Measurements from ENCODE around the gene ACACB.

ACACB gene

GRCh38 chr12:109199324-109199723, 82.9 kb downstream of the ACACB start:
- no peak overlapping the region for H3K4me3 ChIP-seq (ENCODE audit: low read depth, low read length)
- DNase-seq (ENCODE audit: low read depth), result no peak

GRCh38 chr12:109200825-109201495, 84.6 kb downstream of the ACACB start:
- DNase-seq (ENCODE audit: low read depth), result no peak
- H3K4me3 ChIP-seq (ENCODE audit: low read depth, low read length), result no peak overlapping the region

GRCh38 chr12:109201496-109201885, 85.1 kb downstream of the ACACB start:
- DNase-seq (ENCODE audit: low read depth), result no peak
- H3K4me3 ChIP-seq (ENCODE audit: low read depth, low read length), result no peak overlapping the region

GRCh38 chr12:109202770-109203169, 86.4 kb downstream of the ACACB start:
- no peak overlapping the region for H3K4me3 ChIP-seq (ENCODE audit: low read depth, low read length)
- no peak for DNase-seq (ENCODE audit: low read depth)

- H3K4me3 ChIP-seq (ENCODE audit: low read depth, low read length), result no peak overlapping the region
- no peak for DNase-seq (ENCODE audit: low read depth)
Observed at GRCh38 chr12:109203480-109203879, 87.1 kb downstream of the ACACB start.

GRCh38 chr12:109209082-109209481, 92.7 kb downstream of the ACACB start:
- no peak overlapping the region for H3K4me3 ChIP-seq (ENCODE audit: low read depth, low read length)
- DNase-seq (ENCODE audit: low read depth), result no peak

- DNase-seq (ENCODE audit: low read depth), result no peak
- no peak overlapping the region for H3K4me3 ChIP-seq (ENCODE audit: low read depth, low read length)
Observed at GRCh38 chr12:109212460-109213115, 96.2 kb downstream of the ACACB start.

GRCh38 chr12:109214131-109214530, 97.7 kb downstream of the ACACB start:
- no peak overlapping the region for H3K4me3 ChIP-seq (ENCODE audit: low read depth, low read length)

GRCh38 chr12:109218996-109219395, 102.6 kb downstream of the ACACB start:
- DNase-seq (ENCODE audit: low read depth), result no peak
- no peak overlapping the region for H3K4me3 ChIP-seq (ENCODE audit: low read depth, low read length)

More at GRCh38 chr12:109214131-109214530, 97.7 kb downstream of the ACACB start:
- DNase-seq (ENCODE audit: low read depth), result no peak

- DNase-seq (ENCODE audit: low read depth), result no peak
- H3K4me3 ChIP-seq (ENCODE audit: low read depth, low read length), result no peak overlapping the region
Observed at GRCh38 chr12:109219938-109220337, 103.6 kb downstream of the ACACB start.

GRCh38 chr12:109221277-109221931, 105.0 kb downstream of the ACACB start:
- no peak for DNase-seq (ENCODE audit: low read depth)
- H3K4me3 ChIP-seq (ENCODE audit: low read depth, low read length), result no peak overlapping the region

- no peak for DNase-seq (ENCODE audit: low read depth)
- no peak overlapping the region for H3K4me3 ChIP-seq (ENCODE audit: low read depth, low read length)
Observed at GRCh38 chr12:109222062-109222461, 105.7 kb downstream of the ACACB start.

- no peak overlapping the region for H3K4me3 ChIP-seq (ENCODE audit: low read depth, low read length)
- no peak for DNase-seq (ENCODE audit: low read depth)
Observed at GRCh38 chr12:109222496-109222895, 106.1 kb downstream of the ACACB start.

- no peak for DNase-seq (ENCODE audit: low read depth)
- no peak overlapping the region for H3K4me3 ChIP-seq (ENCODE audit: low read depth, low read length)
Observed at GRCh38 chr12:109223211-109223610, 106.8 kb downstream of the ACACB start.

GRCh38 chr12:109223868-109224267, 107.5 kb downstream of the ACACB start:
- DNase-seq (ENCODE audit: low read depth), result no peak
- no peak overlapping the region for H3K4me3 ChIP-seq (ENCODE audit: low read depth, low read length)

GRCh38 chr12:109228664-109229063, 112.3 kb downstream of the ACACB start:
- H3K4me3 ChIP-seq (ENCODE audit: low read depth, low read length), result no peak overlapping the region
- DNase-seq (ENCODE audit: low read depth), result no peak

GRCh38 chr12:109230193-109230592, 113.8 kb downstream of the ACACB start:
- DNase-seq (ENCODE audit: low read depth), result no peak
- no peak overlapping the region for H3K4me3 ChIP-seq (ENCODE audit: low read depth, low read length)

- H3K4me3 ChIP-seq (ENCODE audit: low read depth, low read length), result no peak overlapping the region
- DNase-seq (ENCODE audit: low read depth), result no peak
Observed at GRCh38 chr12:109232731-109233130, 116.3 kb downstream of the ACACB start.

- no peak for DNase-seq (ENCODE audit: low read depth)
- no peak overlapping the region for H3K4me3 ChIP-seq (ENCODE audit: low read depth, low read length)
Observed at GRCh38 chr12:109234012-109234411, 117.6 kb downstream of the ACACB start.

GRCh38 chr12:109236257-109236656, 119.9 kb downstream of the ACACB start:
- DNase-seq (ENCODE audit: low read depth), result no peak
- H3K4me3 ChIP-seq (ENCODE audit: low read depth, low read length), result no peak overlapping the region

- no peak for DNase-seq (ENCODE audit: low read depth)
- no peak overlapping the region for H3K4me3 ChIP-seq (ENCODE audit: low read depth, low read length)
Observed at GRCh38 chr12:109239179-109239578, 122.8 kb downstream of the ACACB start.

All from skeletal muscle cell (primary cell).